GM03348 (cell line): ENCODE results near the gene TMEM203.

Experiments
- DNase-seq: peaks from one replicate; pipeline ENCODE4 v3.0.0; 2012; ENCODE audit warnings: low spot score

TMEM203 gene

DNA sequence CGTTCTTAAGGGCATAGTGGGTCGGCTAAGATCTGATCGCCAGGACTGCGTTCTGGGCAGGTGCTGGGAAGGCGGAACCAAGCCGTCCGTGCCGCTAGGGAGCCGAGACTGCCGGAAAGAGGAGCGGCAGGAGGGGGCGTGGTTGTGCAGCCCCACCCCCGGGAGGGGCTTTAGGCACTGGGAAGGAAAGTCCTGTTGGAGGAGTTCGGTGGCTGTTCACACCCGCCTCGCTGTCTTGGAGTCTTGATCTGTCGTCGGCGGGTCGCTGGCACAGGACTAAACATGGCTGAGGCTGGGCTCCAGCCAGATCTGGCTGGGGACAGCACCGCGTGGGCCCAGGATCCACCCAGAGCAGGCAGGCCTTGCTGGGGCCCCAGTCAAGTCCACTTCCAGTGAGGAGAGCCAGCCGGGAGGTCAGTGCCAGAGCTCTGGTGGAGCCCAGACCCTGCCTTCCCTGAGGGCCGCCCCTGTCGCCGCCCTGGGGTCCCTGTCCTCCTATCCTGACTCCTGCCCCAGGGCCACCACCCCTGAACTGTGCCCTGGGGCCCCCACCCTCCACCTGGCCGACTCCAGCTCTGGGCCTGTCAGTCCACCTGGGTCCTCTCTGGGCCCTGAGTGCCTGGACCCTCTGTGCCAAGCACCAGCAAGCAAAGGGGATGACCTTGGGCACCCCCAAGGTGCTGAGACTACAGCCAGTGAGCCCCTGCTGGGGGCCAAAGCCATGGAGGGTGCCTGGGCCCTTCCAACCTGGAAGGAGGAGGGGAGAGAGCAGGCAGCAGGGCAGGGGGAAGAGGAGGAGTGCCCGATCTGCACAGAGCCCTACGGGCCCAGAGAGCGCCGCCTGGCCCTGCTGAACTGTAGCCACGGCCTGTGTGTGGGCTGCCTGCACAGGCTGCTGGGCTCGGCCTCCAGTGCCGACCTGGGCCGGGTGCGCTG lies 12.1 kb upstream of the TMEM203 start:
- DNase-seq = peak; percentile 84

DNA sequence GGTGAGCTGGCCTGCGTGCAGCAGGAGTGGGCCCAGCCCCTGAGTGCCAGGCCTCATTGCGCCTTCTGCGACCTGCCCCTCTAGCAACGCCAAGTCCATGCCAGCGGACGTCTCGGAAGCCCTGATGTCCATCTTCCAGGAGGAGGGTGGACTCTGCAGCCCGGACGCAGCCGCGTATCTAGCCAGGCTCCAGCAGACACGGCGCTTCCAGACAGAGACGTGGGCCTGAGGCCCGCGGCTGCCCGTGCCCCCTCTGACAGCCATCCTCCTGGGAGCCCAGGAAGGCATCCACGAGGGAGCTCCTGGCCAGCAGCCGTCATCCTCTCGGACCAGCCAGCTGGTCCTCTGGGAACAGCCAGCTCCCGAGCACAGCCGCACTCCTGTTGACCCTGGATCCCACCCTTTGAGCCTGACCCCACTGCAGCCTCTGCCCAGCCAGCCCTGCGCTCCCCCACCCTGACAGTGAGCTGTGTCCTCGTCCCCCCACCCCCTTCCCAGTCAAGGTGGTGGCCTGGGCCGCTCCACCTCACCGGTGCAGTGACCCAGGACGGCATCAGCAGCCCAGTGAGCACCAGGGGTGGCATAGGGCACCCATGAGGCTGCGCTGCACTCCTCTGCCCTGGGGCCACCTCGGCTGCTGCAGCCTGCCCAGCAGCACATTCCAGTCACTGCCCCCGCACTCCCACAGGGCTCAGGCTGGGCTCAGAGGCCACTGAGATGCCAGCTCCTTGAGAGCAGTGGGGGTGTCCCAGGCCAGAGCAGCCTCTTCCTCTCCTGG lies 10.9 kb upstream of the TMEM203 start:
- no peak for DNase-seq

DNA sequence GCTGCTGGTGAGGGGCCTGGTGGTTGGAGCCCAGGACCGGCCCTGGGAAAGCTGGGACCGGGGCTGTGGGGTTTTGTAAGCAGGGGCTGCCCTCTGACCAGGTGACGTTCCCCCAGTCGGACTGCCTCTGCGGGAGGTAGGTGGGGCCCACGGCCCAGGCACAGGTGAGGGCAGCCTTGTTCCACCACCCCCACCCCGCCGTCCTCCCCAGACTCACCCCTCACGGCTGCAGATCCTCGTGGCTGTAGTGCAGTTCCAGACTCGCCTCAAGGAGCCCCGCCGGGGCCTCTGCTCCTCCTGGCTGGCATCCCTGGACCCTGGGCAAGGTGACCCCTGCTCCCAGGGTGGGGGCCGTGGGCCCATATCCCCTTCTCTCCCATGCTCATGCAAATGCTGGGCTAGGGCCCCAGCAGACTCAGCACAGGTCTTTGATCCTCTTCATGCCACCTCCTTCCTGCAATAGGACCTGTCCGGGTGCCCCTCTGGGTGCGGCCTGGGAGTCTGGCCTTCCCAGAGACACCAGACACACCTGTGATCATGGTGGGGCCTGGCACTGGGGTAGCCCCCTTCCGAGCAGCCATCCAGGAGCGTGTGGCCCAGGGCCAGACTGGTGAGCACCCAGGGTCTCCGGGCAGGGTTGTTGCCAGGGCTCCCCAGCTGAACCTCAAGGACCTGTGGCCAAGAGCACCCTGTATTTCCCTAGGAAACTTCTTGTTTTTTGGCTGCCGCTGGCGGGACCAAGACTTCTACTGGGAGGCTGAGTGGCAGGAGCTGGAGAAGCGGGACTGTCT lies 9.9 kb upstream of the TMEM203 start:
- DNase-seq = no peak

DNA sequence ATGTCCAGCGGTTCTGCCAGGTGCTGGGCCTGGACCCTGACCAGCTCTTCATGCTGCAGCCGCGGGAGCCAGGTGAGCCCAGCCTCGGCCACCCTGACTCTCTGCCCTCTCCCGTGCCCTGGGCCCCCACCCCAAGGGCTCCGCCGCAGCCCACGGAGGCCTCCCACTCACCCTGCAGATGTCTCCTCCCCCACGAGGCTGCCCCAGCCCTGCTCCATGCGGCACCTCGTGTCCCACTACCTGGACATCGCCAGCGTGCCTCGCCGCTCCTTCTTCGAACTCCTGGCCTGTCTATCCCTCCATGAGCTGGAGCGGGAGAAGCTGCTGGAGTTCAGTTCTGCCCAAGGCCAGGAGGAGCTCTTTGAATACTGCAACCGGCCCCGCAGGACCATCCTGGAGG lies 9.2 kb upstream of the TMEM203 start:
- DNase-seq = no peak

DNA sequence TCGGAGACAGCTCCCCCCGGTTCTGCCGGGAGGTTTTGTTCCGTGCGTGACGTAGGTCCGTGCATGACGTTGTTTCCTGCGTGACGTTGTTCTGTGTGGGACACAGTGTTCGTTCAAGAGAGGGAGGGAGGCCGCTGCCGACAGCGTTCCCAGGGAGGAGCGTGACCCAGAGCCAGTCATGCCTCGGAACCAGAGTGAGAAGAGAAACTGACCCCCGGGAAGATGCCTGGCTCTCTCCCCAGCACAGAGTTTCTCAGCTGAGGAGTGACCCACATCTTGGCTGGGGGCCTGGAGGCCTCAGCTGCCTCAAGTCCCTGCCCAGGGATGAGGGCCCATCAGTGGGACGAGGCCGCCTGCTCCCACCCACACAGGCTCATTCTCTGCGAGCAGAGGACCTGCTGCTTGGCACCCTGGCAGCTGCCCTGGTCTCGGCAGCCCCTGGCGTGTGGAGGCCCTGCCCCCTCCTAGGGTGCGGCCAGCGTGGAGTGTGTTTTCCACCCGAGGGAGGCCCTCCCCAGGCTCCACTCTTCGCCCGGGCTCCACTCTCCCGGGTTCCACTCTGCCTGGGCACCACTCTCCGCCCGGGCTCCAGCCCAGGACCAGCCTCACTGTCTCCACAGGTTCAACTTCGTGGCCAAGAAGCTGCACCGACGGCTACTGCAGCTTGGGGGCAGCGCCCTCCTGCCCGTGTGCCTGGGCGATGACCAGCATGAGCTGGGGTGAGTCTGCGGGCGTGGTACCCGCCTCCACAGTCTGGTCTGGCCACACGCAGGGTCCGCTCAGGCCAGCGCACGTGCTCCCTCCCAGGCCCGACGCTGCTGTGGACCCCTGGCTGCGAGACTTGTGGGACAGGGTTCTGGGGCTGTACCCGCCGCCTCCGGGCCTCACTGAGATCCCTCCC lies 8.0 kb upstream of the TMEM203 start:
- DNase-seq = no peak

DNA sequence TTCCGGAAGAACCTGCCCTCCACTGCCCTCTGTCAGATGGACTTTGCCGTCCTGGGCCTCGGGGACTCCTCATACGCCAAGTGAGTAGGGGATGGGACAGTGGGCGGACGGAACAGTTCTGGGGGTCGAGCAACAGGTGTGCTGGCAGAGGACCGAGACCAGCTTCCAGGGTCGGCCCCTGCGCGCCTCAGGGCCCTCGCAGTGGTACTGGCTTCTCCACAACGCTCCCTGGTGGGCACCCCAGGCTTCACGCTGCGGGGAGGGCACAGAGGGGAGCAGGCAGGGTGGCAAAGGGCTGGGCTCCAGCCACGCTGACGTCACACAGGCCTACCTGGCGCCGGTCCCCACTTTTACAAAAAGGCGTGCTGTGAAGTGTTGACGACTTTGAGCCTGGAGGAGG lies 7.1 kb upstream of the TMEM203 start:
- DNase-seq = no peak

DNA sequence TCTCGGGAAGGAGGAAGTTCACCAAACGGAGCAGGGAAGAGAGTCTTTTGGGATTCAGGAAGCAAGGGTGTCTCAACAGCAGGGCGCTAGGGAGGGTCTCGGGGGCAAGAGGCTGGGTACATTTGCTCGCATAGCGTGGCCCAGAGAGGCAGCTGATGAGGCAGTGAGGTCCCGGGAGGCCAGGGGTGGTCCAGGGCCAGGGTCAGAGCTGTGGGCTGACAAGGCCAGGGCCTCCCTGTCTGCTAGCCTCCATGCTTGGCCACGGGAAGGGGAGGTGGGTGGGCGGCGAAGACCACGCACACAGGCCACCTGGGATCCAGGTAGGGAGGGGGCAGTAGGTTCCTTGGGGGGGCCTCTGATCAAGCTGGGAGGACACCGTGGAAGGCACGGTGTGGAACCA lies 6.1 kb upstream of the TMEM203 start:
- DNase-seq = no peak

DNA sequence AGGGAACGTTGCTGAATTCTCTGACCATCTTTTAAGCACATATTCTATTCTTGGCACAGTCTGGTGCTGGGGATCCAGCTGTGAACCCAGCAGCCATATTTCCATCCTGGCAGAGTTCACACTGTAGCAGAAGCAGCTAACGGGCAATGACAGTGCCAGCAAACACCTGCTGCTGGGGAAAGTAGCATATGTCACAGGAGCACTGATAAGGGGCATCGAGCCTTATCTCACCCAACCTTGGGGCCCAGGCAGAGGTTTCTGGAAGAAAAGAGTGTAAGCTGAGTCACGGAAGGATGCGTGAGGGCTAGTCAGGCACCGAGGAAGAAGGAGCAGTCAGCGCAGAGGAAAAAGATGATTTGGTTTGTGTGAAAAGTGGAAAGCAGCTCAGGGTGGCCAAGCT lies 1.2 kb upstream of the TMEM203 start:
- DNase-seq = no peak

DNA sequence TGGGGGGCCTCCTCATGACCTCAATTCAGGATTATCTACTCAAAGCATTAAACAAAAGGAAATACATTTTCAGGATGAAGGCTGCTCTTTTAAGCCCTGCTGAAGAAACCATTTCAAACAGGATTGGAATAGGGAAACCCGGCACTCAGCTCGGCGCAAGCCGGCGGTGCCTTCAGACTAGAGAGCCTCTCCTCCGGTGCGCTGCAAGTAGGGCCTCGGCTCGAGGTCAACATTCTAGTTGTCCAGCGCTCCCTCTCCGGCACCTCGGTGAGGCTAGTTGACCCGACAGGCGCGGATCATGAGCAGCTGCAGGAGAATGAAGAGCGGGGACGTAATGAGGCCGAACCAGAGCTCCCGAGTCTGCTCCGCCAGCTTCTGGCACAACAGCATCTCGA lies 720 bp downstream of the TMEM203 start:
- DNase-seq = no peak

DNA sequence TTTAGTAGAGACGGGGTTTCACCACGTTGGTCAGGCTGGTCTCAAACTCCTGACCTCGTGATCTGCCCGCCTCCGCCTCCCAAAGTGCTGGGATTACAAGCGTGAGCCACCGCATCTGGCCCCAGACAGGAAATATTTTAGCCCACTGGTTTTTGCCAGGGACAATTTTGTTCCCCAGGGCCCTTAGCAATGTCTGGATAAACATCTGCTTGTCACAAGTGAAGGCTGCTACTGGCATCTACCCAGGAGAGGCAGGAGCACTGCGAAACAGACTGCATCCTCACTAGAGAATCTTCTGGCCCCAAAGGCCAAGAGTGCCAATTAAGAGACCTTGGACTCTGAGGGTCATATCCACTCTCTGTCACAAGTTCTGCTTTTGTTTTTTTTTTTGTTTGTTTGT lies 2.5 kb downstream of the TMEM203 start:
- no peak for DNase-seq

DNA sequence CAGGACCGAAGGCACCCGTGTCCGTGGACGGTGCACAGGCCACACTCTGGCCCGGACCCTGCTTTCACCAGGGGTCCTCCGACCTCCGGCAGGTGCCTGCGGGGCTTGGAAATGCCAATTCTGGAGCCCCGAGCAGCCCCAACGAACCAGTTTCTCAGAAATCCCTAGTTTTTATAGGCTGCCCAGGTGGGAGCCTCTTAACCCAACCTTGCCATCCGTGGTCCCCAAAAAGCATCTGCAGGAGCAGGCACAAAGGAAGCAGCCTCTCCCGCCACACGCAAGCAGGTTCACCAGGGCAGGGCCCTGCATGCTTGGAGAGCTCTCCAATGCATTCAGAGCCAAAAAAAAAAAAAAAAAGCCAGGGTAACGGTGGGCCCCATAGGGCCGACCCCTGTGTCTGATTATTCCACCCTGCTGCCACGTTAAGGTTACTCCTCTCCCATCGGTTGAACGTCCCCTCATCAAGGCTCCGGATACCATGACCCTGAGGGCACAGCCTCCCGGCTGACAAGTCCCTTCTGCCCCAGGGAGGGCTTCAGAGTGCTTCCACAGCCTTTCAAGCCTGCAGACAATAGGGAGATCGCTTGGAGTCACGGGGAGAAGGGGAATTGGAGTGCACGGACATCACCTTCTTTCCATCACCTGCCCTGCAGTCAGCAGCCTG lies 4.1 kb downstream of the TMEM203 start:
- no peak for DNase-seq

DNA sequence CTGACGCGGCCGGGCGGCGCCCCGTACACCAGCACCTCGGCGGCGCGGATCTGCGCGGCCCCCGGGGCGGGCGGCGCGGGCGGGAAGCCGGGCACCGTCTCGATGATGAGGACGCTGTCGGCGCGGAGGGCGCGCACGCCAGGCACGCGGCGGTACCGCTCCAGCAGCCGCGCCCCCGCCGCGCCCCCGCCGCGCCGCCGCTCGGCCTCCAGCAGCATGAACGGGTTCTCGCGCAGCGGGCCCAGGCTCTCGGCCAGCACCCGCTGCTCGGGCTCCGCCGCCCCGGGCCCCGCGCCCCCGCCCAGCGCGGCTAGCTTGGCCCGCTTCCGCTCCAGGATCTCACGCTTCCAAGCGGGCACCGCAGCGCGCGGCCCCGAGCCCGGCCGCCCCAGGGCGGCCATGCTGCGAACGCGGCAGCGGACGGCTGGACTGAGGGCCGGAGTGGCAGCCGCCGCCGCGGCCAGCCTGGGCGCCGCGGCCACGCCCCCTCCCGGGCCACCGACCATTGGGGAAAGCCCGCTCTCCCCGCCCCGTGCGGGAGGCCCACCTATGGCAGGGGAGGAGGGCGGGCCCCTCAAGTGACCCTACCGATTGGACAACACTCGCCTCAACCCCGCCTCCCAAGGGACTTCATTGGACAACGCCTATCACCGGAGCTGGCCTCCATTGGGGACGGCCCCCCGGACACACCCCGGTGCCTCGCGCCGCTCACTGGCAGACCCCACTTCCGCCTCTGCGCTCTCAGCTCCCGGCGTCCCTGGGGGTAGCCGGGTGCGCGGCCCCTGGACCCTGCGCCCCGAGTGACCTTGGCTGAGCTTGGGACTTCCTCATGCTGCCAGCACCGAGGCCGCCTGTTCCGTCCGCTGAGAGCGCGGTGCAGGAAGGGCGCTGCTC lies 4.9 kb downstream of the TMEM203 start, which contains the start of gene TPRN:
TPRN (minus strand) TSS at position 431 of the 894 bp plus-strand sequence; CDS start at position 401, 30 bp downstream.
- peak; percentile 100 for DNase-seq

DNA sequence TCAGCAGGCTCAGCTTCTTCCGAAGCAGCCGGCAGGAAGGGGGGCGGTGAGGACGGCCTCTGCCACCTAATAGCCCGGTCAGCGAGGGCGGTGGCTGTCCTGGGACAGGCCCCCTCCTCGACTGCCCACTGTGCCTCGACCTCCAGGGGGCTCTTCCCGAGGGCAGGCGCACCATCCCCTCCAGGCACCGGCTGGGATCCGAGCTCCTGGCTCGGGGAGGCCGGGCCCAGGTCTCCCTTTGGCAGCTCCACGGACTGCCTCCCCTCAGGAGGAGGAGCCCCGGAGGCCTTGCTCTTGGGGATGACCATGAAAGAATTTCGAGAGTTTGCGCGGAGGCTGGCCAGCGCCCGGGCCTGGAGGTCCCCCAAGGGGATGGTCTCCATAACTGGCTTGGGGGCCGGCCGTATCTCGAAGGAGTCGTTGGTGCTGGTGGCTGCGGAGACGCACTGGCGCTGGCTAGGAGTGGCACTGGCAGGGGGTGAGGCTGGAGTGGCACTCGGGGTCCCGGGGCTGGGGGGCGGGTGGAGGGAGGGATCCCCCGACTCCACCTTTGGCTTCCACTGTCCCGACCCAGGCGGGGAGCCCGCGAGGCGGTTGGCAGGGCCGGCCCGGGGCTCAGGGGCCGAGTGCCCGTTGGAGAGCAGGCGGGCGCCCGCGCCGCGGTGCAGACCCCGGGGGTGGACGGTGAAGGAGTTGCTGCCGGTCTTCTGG lies 5.9 kb downstream of the TMEM203 start:
- DNase-seq = peak; percentile 22

DNA sequence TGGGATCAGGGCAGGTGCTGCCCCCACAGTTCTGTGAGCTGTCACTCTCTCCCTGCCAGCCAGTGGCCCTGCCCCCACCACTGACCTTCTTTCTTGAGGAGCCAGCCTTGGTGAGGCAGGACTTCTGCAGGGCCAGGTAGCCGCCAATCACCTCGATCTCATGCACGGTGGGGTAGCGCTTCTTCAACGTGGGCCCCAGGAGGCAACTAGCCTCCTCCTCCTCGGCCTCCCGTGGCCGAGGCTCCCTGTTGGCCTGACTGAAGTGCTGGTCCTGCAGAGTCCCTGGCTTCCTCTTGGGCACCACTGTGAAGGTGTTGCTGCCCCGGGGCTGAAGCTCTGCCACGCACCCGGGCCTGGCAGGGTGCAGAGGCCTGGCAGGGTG lies 6.6 kb downstream of the TMEM203 start:
- DNase-seq = no peak

DNA sequence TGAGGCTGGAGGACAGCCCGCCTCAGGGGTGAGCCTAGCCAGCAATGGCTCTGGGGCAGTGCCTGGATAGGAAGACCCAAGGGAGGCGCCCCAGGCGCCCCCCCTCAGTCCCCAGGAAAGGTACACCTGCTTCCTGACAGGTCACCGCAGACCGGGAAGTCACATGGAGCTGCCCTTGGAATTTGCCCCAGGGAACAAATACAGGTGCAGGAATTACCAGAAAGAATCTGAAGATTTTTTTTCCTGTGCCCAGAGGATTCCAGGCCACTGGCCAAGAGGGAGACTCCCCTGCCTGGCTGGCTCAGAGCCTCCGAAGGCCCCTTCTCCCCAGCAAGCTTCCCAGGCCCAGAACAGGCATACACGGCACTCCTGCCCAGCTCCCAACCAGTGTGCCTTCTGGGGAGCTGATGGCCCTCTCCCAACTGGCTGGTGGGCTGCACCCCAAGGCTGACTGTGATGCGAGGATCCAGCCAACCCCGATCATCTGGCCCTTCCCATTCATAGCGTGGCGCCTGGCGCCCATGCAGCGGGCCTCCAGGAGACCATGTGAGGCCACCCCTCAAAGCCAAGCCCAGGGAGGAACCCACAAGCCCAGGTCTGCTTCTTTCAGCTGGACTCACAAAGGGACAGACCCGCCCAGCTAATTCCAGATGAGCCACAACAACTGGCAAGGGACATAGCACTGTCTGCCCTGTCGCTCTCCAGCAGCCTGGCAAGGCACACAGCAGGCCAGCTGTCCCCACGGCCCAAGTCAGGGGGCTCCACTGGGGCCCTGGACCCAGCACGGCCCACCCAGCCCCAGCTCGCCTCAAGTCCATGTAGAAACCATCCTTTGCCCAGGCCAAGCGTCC lies 7.2 kb downstream of the TMEM203 start:
- no peak for DNase-seq

DNA sequence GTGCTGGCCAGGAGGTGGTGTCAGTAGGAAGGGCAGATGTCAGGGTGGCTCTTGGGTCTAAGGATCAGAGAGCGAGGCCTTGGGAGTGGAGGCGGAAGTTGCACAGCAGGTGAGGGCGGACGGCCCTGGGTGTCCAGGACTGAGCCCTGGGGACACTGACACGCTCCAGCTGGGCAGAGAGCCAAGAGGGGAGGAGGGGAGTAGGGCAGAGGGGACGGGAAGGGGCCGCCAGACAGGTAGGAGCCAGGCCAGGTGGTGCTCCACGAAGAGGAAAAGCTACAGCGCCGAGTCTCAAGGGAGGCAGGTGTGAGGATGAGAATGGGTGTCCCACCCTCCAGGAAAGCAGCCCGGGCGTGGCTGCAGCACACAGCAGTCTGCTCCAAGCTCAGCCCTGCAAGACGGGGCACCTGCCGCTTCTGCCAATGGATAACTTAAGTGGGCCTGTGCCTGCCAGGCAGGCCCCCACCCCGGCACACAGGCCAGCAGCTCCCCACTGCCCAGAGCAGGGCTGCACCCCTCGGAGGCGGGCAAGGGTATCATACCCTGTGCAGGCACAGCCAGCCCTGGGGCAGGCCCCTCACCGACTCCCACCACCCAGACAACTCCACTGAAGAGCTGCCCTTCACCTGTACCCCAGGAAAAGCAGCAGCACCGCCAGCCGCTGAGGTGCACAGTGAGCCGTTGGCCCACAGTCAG lies 9.8 kb downstream of the TMEM203 start:
- no peak for DNase-seq

DNA sequence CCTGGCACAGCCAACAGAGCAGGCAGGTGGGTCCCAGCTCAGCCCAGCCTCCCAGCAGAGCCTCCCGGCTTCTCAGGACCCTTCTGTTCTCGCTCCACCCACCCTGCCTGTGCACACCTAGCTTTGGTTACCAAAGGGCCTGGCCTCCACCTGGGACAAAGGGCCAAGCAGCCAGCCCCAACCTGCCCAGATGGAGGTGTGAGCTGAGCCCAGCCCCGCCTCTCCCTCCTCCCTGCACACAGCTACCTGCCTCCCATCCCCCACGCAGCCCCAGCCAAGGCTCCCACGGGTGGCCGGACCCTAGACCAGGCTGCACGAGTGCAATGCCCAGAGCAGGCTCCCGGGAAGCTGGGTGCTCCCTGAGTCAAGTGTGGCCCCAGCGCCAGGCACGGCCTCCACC lies 10.5 kb downstream of the TMEM203 start:
- no peak for DNase-seq
